ENCODE results near the gene SV2C.
"Not testable (repeated sequence)": the region's sequence is repeated elsewhere in the genome, so short reads cannot be mapped to it uniquely, and the experiment has no call there.

Gene SV2C

GRCh38 chr5:76085243-76085579, 2.0 kb downstream of the SV2C start:
- Histone ChIP-seq H3K36me3 (ENCODE audit: insufficient read depth, low read length) (no peaks in the 10 kb centered on the region), H2AFZ (ENCODE audit: low read depth, low read length) (no peak overlapping the region), H4K20me1 (ENCODE audit: insufficient read depth, low read length) (no peaks in the 10 kb centered on the region), H3K79me2 (ENCODE audit: insufficient read depth, low read length) (no peaks in the 10 kb centered on the region), H3K4me2 (ENCODE audit: insufficient read depth, low read length) (no peak overlapping the region), H3K27ac (ENCODE audit: low read length) (no peak overlapping the region), H3K4me3 (ENCODE audit: low read depth in 1 of 2, low read length in 2 of 2) (no peak overlapping the region), H3K9me3 (ENCODE audit: insufficient read depth, low read length, severe bottlenecking) (no peaks in the 10 kb centered on the region), H3K4me1 (ENCODE audit: insufficient read depth, low read length) (no peaks in the 10 kb centered on the region), H3K27me3 (ENCODE audit: insufficient read depth, low read length, poor library complexity) (no peaks in the 10 kb centered on the region), H3K9ac (ENCODE audit: low read depth, low read length) (no peak overlapping the region)
- TF ChIP-seq CTCF (IDR thresholded peaks at IDR 0.05; ENCODE audit: borderline replicate concordance, extremely low read depth, low read length, poor library complexity, severe bottlenecking) = no peak
- TF ChIP-seq EZH2 (IDR thresholded peaks at IDR 0.05; ENCODE audit: borderline replicate concordance, low read depth, low read length, severe bottlenecking) = no peak
- DNase-seq (no peak), ATAC-seq (ENCODE audit: insufficient read depth, low read depth) (no peak)

- Histone ChIP-seq H3K9me3 (ENCODE audit: insufficient read depth, low read length, severe bottlenecking) (no peaks in the 10 kb centered on the region), H3K36me3 (ENCODE audit: insufficient read depth, low read length) (no peaks in the 10 kb centered on the region), H3K27me3 (ENCODE audit: insufficient read depth, low read length, poor library complexity) (no peaks in the 10 kb centered on the region), H3K4me2 (ENCODE audit: insufficient read depth, low read length) (no peak overlapping the region), H3K79me2 (ENCODE audit: insufficient read depth, low read length) (no peaks in the 10 kb centered on the region), H3K27ac (ENCODE audit: low read length) (no peak overlapping the region), H2AFZ (ENCODE audit: low read depth, low read length) (no peak overlapping the region), H3K4me1 (ENCODE audit: insufficient read depth, low read length) (no peaks in the 10 kb centered on the region), H3K9ac (ENCODE audit: low read depth, low read length) (no peak overlapping the region), H3K4me3 (ENCODE audit: low read depth in 1 of 2, low read length in 2 of 2) (no peak overlapping the region), H4K20me1 (ENCODE audit: insufficient read depth, low read length) (no peaks in the 10 kb centered on the region)
- TF ChIP-seq CTCF (IDR thresholded peaks at IDR 0.05; ENCODE audit: borderline replicate concordance, extremely low read depth, low read length, poor library complexity, severe bottlenecking) = no peak
- ATAC-seq (ENCODE audit: insufficient read depth, low read depth) = no peak
- no peak for DNase-seq
These were observed 2.9 kb downstream of the SV2C start for GRCh38 chr5:76086095-76086494.

- not testable (repeated sequence) for H3K4me3 ChIP-seq (ENCODE audit: low read depth in 1 of 2, low read length in 2 of 2); H3K4me1 ChIP-seq (ENCODE audit: insufficient read depth, low read length); H4K20me1 ChIP-seq (ENCODE audit: insufficient read depth, low read length); H3K4me2 ChIP-seq (ENCODE audit: insufficient read depth, low read length); H3K9me3 ChIP-seq (ENCODE audit: insufficient read depth, low read length, severe bottlenecking); DNase-seq; H3K79me2 ChIP-seq (ENCODE audit: insufficient read depth, low read length); H3K36me3 ChIP-seq (ENCODE audit: insufficient read depth, low read length); H3K9ac ChIP-seq (ENCODE audit: low read depth, low read length); H3K27me3 ChIP-seq (ENCODE audit: insufficient read depth, low read length, poor library complexity); H2AFZ ChIP-seq (ENCODE audit: low read depth, low read length); H3K27ac ChIP-seq (ENCODE audit: low read length); ATAC-seq (ENCODE audit: insufficient read depth, low read depth)
These were observed 6.0 kb downstream of the SV2C start for GRCh38 chr5:76089156-76089555.

- Histone ChIP-seq H3K36me3 (ENCODE audit: insufficient read depth, low read length) (no peaks in the 10 kb centered on the region), H3K79me2 (ENCODE audit: insufficient read depth, low read length) (no peaks in the 10 kb centered on the region), H3K9ac (ENCODE audit: low read depth, low read length) (no peak overlapping the region), H3K27me3 (ENCODE audit: insufficient read depth, low read length, poor library complexity) (no peaks in the 10 kb centered on the region), H3K9me3 (ENCODE audit: insufficient read depth, low read length, severe bottlenecking) (no peaks in the 10 kb centered on the region), H3K4me2 (ENCODE audit: insufficient read depth, low read length) (no peak overlapping the region), H4K20me1 (ENCODE audit: insufficient read depth, low read length) (no peaks in the 10 kb centered on the region), H2AFZ (ENCODE audit: low read depth, low read length) (no peak overlapping the region), H3K27ac (ENCODE audit: low read length) (no peak overlapping the region), H3K4me3 (ENCODE audit: low read depth in 1 of 2, low read length in 2 of 2) (no peak overlapping the region), H3K4me1 (ENCODE audit: insufficient read depth, low read length) (no peaks in the 10 kb centered on the region)
- no peak for ATAC-seq (ENCODE audit: insufficient read depth, low read depth)
- TF ChIP-seq CTCF (IDR thresholded peaks at IDR 0.05; ENCODE audit: borderline replicate concordance, extremely low read depth, low read length, poor library complexity, severe bottlenecking) = no peak
- TF ChIP-seq EZH2 (IDR thresholded peaks at IDR 0.05; ENCODE audit: borderline replicate concordance, low read depth, low read length, severe bottlenecking) = no peak
- no peak for DNase-seq
These were observed 8.2 kb downstream of the SV2C start for GRCh38 chr5:76091351-76091750.
